ENCODE measurements around the gene MAP3K13. TPM values are rescaled to one million over a fixed set of nuclear protein-coding genes. Genes with fewer than 3 reads are reported as not detected.

The MAP3K13 gene
- total and polyA plus RNA-seq, 10 of the 15 experiments (the other 5 are each of a cell fraction or from before 2014, with no cell fraction given), result 10.5 to 70.8 (median 26.8) TPM

GRCh38 chr3:185335799-185336198, 27.1 kb upstream of the MAP3K13 start:
- SMC1A ChIA-PET (ENCODE audit: uncharacterized antibody, unreplicated experiment), result no interaction called here
- DNase-seq (ENCODE audit: low read depth, low spot score) (no peak), ATAC-seq (no peak), FAIRE-seq (no peak)
- no TSS peak for BruUV-seq (replicated peaks)
- Histone ChIP-seq H3K27ac (ENCODE audit: control insufficient read depth, insufficient read depth) (no peak overlapping the region), H3K36me3 (ENCODE audit: control insufficient read depth in 2 of 2, insufficient read depth in 2 of 2, low read length in 1 of 2) (no peaks in the 10 kb centered on the region), H3K79me2 (ENCODE audit: control insufficient read depth, insufficient read depth, low read length) (no peaks in the 10 kb centered on the region), H3K27me3 (replicated peaks in 1 of 2; ENCODE audit: control insufficient read depth in 2 of 2, insufficient read depth in 2 of 2, low read length in 1 of 2) (no peaks in the 10 kb centered on the region), H3K4me1 (ENCODE audit: control insufficient read depth, insufficient read depth, low read length) (peaks cover 10% of the 10 kb centered on the region), H4K20me1 (ENCODE audit: control insufficient read depth, insufficient read depth) (no peaks in the 10 kb centered on the region), H3K9ac (ENCODE audit: control insufficient read depth, insufficient read depth, low read length) (no peak overlapping the region), H3K9me3 (replicated peaks; ENCODE audit: control insufficient read depth, insufficient read depth, low read length) (no peaks in the 10 kb centered on the region), H3K4me2 (ENCODE audit: control insufficient read depth, insufficient read depth) (no peak overlapping the region), H2AFZ (ENCODE audit: control insufficient read depth, low read depth, low read length) (no peak overlapping the region), H3K4me3 (no peak overlapping the region)
- CTCF ChIA-PET, result interaction anchor here (0.6 to 1.6 kb wide), 2 partner anchors 9 to 18 kb away, joined by 3 to 5 read pairs; no protein-coding TSS in a partner anchor
- in situ Hi-C loops (cut with MboI), result no loop called here
- POLR2A ChIA-PET, result no interaction called here
- intact Hi-C loops (cut with micrococcal nuclease; ENCODE audit: unreplicated experiment), result no loop called here
- TF ChIP-seq NBN (IDR thresholded peaks at IDR 0.05), result no peak
- no peak for TF ChIP-seq EZH2 (IDR thresholded peaks at IDR 0.05; ENCODE audit: borderline replicate concordance, control insufficient read depth, low read depth, low read length)
- TF ChIP-seq MTA2 (IDR thresholded peaks at IDR 0.05; ENCODE audit: low read depth), result no peak
- no peak for TF ChIP-seq PML (IDR thresholded peaks at IDR 0.05; ENCODE audit: low read length)
- RAD21 ChIA-PET (ENCODE audit: unreplicated experiment), result no interaction called here

- FAIRE-seq, result no peak
- no peaks in the 10 kb centered on the region for H3K27me3 ChIP-seq (replicated peaks in 1 of 2; ENCODE audit: control insufficient read depth in 2 of 2, insufficient read depth in 2 of 2, low read length in 1 of 2)
- WGBS (ENCODE audit: insufficient coverage, insufficient replicate concordance, low lambda C conversion rate, missing lambda C conversion rate), result 88% methylated on average over 5 of the region's 5 CpGs
- no peak overlapping the region for H3K9ac ChIP-seq (ENCODE audit: control insufficient read depth, insufficient read depth, low read length)
- in situ Hi-C loops (cut with MboI), result no loop called here
- intact Hi-C loops (cut with micrococcal nuclease; ENCODE audit: unreplicated experiment), result no loop called here
- H3K79me2 ChIP-seq (ENCODE audit: control insufficient read depth, insufficient read depth, low read length), result no peaks in the 10 kb centered on the region
- H3K4me1 ChIP-seq (ENCODE audit: control insufficient read depth, insufficient read depth, low read length), result peaks cover 5% of the 10 kb centered on the region
- SMC1A ChIA-PET (ENCODE audit: uncharacterized antibody, unreplicated experiment), result no interaction called here
- no peak overlapping the region for H2AFZ ChIP-seq (ENCODE audit: control insufficient read depth, low read depth, low read length)
- BruUV-seq (replicated peaks), result no TSS peak
- CTCF ChIA-PET, result interaction anchor here (1.1 to 1.6 kb wide), 2 partner anchors 16 kb away, joined by 3 to 5 read pairs; no protein-coding TSS in a partner anchor
- H3K27ac ChIP-seq (ENCODE audit: control insufficient read depth, insufficient read depth), result no peak overlapping the region
- no peak for DNase-seq (ENCODE audit: low read depth, low spot score)
- no peaks in the 10 kb centered on the region for H3K9me3 ChIP-seq (replicated peaks; ENCODE audit: control insufficient read depth, insufficient read depth, low read length)
- no peak overlapping the region for H3K4me2 ChIP-seq (ENCODE audit: control insufficient read depth, insufficient read depth)
- no peak for ATAC-seq
- TF ChIP-seq NFYA (IDR thresholded peaks at IDR 0.05; ENCODE audit: borderline replicate concordance, low read depth, low read length), result no peak
- no peak for TF ChIP-seq NFIC (IDR thresholded peaks at IDR 0.05; ENCODE audit: low read depth, low read length)
- no peak for TF ChIP-seq NRF1 (conservative IDR thresholded peaks at IDR 0.05; ENCODE audit: low read depth, low read length)
- no peak for TF ChIP-seq EGR1 (IDR thresholded peaks at IDR 0.05; ENCODE audit: borderline replicate concordance in 1 of 2, low read depth in 2 of 2, low read length in 2 of 2)
- POLR2A ChIA-PET, result no interaction called here
- H3K36me3 ChIP-seq (ENCODE audit: control insufficient read depth in 2 of 2, insufficient read depth in 2 of 2, low read length in 1 of 2), result no peaks in the 10 kb centered on the region
- H3K4me3 ChIP-seq, result no peak overlapping the region
- RAD21 ChIA-PET (ENCODE audit: unreplicated experiment), result no interaction called here
- no peaks in the 10 kb centered on the region for H4K20me1 ChIP-seq (ENCODE audit: control insufficient read depth, insufficient read depth)
Observed at GRCh38 chr3:185337231-185337816, 25.6 kb upstream of the MAP3K13 start.

All from GM12878 (cell line).